GM19463 (cell line): ENCODE results near the gene KRTAP15-1.

Experiments
- ATAC-seq: cut with Tn5 transposase; IDR thresholded peaks from one replicate; pipeline ENCODE4 v1.9.1; 2021; ENCODE audit warnings: mild to moderate bottlenecking, moderate library complexity; ENCODE audit not compliant: unreplicated experiment

Gene KRTAP15-1

DNA sequence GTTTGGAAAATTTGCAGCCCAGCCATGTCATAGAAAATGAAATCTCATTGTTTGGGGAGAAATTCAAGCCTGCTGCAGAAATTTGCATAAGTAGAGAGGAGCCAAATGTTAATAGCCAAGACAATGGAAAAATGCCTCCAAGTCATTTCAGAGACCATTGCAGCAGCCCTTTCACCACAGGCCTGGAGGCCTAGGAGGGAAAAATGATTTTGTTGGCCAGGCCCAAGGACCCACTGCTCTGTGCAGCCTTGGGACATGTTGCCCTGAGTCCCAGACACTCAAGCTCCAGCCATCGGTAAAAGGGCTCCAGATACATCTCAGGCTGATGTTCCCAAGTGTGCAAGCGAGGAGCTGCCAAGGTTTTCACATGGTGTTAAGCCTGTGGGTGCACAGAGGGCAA, 46.1 kb downstream of the KRTAP15-1 start:
- ATAC-seq, result no peak

DNA sequence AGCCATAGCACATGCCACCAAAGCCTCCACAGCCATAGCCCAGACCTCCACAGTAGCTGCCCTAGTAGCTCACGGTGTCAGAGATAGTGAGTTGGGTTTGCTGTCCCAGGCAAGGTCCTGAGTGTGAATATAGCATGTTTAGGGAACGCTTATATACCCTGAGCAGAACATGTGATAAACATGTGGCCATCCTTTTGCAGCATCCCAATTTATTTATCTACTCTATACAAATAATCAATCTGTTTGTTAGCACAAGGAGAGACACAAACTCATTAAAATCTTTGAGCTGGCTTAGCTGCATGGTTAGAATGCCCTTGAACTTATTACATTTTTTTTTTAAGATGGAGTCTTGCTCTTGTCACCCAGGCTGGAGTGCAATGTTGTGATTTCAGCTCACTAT, 47.3 kb downstream of the KRTAP15-1 start, which contains the start of gene KRTAP19-2:
Gene KRTAP19-2 (minus strand): TSS at position 101 of the 400 bp plus-strand sequence. CDS start 88 bp downstream, at position 13.
- ATAC-seq, result no peak
